Activated CD4-positive, alpha-beta T cell treated with anti-CD3 and anti-CD28 coated beads, Interleukin-2, Interleukin-4, amounts not matched to agents 100 ng/mL and 50 ng/mL, durations not matched to agents 16 hours and 8 hours (primary cell): ENCODE results near the gene AMOTL2.

Experiments
- DNase-seq: peaks from one replicate; pipeline ENCODE4 v3.0.0-alpha.2; 2020; ENCODE audit warnings: low spot score

AMOTL2 gene

DNA sequence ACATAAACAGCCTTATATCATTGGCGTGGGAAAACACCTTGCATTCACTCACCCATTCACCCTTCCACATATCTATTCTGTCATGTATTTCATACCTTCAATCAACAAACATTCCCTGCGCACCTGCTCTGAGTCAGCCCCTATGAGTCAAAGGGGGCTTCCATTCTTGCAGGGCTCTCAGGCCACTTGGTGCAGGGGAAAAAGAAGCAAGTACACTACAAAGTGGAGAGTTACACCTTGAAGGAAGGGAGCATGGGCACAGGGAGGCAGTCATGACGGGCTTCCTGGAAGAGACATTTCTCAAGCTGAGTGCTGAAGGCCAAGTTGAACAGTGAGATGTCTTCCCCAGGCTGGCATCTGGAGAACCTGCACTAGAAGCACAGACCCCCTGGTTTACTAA lies 4.6 kb upstream of the AMOTL2 start:
- DNase-seq = no peak

GRCh38 chr3:134378384-134378783 lies 4.1 kb upstream of the AMOTL2 start:
- peak; percentile 32 for DNase-seq

DNA sequence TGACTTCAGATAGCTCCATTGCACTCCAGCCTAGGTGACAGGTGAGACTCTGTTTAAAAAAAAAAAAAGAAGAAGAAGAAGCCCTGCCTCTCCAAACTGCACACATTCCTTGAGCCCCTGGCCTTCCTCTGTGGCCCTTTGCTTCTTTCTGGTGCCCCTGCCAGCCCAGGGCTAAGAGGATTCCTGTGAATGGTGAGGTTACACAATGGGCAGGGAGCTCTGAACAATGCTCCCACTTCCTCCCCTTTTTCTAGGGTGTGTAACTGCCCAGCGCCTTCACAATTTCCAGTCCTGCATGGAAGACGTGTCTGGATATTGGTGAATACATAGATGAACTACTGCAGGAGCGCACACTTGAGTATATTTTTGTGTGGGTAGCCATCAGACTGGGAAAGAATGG lies 3.6 kb upstream of the AMOTL2 start:
- DNase-seq = no peak

GRCh38 chr3:134376786-134377426 lies 2.7 kb upstream of the AMOTL2 start:
- DNase-seq = no peak

DNA sequence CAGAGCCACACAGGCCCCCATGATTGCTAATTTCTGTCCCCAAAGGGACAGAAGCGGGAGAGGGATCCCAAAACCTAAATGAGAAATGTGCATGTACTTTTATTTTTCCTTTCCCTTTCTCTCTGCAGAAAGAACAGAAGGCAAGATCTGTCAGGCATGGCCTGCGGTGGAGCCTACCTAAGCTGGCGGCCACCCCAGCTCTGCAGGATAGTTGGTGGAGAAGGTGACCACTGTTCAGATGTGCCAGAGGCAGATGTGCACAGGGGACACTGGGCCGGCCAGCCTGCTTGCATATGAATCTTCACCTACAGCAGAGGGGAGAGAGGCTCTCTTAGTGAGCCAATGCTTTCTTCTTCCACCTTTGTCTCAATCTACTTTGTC lies 2.1 kb upstream of the AMOTL2 start:
- DNase-seq = no peak

GRCh38 chr3:134375582-134376384 lies 1.5 kb upstream of the AMOTL2 start:
- DNase-seq = no peak

DNA sequence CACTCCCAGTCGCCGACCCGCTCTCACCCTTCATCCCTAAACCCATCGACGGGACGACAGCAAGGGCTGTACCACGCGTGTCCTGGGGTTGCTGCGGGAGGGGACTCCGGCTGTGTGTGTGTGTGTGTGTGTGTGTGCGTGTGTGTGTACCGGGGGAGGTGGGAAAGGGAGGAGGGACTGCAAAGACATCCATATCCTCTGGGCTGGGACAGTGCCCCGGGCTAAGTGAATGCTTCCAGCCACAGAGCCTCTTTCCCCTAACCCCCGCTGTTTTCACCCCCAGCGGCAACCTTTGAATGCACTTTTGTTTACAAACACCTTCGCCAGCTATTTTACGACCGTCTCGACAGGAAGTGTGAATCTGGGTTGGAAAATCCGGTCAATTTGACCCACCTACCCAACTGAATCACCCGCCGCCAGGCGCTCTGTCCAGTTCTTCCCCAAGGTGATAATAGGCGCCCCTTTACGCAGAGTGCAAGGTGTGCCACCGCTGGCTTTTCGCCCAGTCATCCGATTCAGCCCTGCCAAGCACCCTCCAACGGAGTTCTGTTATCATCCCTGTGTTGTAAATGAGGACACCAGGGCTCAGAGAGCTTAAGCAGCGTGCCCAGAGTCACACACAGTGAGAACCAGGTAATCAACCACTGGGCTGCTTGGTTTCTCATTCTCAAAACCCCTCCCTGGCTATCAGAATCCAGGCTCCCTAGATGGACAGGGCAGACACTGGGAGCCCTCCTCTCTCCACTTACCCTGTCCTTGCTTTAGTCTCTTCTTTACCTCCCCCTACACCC lies 739 bp upstream of the AMOTL2 start:
- DNase-seq = no peak

- no peak for DNase-seq
Observed at GRCh38 chr3:134373271-134374104, 759 bp downstream of the AMOTL2 start.

DNA sequence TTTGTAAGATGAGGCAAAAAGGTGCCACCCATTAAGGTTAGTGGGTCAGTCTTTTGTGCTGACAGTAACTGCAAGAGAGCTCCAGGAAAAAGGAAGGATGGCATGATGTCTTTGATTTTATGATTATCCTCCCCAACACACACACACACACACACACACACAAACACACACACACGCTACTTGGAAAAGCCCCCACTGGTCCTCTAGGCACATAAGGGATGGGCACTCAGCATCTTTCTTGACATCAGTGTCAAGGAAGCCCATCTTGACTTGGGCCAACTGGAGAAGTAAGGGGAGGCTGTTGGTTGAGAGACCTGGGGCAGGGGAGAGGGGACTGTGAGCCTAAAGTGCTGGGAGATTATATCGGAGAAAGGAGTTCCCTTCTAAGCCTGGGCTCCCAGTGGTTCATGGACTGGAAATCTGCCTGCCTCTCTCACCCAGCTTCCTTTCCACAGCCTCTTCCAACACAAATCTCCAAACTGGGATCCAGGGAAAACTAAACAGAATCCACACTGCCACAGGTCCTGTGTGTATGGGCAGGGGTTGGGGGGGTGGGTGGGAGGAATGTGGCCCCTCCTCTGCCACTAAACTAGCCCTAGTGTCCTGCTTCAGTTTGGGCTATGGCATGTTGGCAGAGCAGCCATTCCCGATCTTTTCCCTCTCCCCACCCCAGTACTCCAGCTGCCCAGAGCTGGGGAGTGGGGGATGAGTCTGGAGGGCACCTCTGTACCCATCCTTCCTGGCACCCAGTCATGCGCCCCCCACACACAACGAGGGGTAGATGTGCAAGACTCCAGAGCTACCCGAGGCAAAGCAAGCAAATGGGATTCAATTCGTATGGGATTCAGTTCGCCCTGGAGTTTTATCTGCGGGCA lies 1.6 kb downstream of the AMOTL2 start:
- DNase-seq = no peak

- no peak for DNase-seq
Observed at GRCh38 chr3:134371542-134372324, 2.5 kb downstream of the AMOTL2 start.

DNA sequence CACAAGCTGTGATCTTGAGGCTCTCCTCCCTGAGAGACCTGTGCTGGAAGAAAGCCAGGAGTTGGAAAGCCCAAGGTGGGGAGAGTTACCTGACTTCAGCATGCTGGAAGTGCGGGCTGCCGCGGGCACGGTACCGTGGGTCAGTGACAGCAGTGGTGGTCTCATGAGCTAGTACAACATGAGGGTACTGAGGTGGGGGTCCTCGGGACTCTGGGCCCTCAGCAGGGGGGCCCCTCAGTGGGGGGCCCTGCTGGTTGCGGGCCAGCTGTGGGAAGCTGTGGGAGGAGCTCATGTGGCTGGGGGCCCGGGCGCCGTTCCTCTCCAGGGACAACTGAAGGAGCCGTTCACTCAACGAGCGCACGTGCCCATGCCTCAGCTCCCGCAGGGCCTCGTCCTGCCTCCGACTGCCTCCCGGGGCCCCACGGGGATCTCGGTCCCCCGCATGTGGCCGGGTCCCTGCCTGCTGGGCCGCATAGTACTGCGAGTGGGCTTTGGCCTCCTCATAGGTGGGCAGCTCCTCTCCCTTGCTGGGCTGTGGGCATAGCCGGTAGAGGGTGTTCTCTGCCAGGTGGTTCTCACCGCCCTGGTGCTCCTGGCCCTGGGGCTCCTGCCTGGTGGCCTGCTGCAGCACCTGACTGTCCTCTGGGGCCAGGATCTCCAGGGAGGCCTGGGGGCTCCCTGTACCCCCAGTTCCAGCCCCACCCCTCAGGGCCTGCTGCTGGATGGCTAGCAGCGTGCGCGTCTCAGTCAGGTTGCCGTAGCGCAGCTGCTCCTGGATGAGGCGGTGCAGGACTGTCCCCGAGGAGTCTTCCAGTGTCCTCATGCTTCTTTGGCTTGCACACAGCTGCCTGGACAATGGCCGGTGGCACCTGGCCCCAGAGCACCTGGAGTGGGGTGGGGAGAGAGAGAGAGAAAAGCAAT lies 3.4 kb downstream of the AMOTL2 start:
- DNase-seq = no peak

GRCh38 chr3:134369861-134370596 lies 4.2 kb downstream of the AMOTL2 start:
- DNase-seq = no peak

- DNase-seq = no peak
Observed at GRCh38 chr3:134369231-134369741, 5.0 kb downstream of the AMOTL2 start.

DNA sequence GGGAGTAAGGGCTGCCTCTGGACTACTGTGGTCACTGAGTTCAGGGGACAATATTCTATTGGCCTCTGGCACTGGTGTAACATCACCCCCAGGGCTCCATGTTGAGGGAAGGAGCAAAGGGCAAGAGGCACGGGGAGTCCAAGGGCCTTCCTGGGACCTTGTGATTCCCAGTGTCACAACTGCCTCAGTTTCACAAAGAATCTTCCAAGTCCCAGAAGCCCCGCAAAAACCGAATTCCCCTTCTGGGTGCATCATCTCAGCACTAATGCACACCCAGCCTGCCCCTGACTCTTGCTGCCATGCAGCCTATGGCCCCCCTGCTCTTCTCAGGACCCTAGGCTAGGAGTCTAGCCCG lies 5.5 kb downstream of the AMOTL2 start:
- no peak for DNase-seq

DNA sequence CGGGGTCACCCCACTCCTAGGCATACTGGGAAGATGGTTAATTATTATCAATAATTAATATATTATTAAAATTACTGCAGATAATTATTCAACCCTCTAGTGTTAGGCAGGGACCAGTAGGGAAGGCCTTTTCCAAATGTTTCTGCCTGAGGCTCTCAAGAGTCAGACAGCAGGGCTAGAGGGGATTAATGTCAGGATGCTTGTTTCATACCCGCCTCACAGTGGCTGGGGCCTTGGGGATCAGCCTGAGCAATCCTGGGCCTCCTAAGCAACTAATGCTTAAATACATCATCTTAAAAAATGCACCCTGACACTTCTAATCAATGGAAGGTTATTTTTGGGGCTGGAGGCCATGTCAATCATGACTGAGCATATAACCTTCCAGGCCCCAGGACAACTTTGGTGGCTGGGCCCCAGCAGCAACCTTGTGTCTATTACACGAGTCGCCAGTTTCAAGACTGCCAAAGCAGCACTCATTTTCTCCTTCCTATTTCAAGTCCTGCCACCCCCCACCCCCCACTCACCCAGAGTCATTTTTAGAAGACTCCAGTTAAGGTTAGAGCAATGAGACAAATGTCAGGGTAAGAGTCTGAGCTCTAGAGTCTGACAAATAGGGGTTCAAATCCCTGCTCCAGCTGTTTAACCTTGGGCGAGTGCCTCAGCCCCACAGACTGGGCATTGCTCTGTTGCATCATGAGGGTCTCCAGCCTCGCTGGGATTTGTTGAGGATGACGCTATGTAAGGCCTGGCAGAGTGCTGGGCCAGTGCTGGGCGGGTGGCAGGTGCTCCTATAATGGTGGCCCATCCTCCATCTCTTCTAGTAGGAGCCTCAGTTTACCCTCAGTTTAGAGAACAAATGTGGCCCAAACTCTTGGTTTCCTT lies 6.1 kb downstream of the AMOTL2 start:
- no peak for DNase-seq

DNA sequence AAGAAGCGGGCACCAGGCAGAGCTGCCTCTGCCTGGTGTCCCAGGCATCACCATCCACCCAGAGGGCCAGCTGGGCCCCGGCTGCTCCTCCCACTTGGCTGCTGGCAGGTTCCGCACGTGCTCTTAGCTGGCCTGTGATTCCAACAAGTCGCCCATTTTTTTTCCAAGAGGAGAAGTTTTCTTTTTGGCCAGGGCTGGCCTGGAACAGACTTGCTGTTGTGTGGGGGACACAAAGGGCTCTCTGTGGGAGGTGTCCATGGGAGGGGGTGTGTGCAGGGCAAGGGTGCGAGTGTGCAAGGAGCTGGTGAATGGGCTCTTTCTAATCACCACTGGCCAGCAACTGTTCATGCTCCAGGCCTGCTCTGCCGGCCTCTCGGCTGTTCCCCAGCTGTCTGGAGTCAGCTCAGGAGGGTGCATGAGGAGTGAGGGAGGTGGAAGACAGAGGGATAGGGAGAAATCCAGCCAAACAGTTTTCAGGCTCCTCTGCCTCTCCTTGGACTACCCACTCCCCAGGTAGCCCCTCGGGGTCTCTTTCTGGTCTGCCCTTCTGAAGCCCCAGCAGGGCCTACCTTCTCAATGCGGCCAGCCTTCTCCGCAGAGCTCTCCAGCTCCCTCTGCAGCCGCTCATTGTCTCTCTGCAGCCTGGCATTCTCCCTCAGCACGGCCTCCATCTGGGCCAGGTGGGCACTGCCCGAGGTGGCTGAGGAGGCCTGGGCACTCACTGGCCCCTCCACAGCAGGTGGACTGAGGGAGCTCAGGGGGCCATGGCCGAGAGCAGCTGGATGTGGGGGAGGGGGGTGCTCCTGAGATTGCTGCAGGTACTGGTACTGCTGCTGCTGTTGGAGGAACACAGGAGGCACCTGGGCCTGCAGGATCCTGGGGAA lies 7.1 kb downstream of the AMOTL2 start:
- no peak for DNase-seq
